Fibroblast of villous mesenchyme (primary cell): ENCODE results near the gene HDAC10. TPM values are rescaled to one million over a fixed set of nuclear protein-coding genes. Genes with fewer than 3 reads are reported as not detected.

Source experiments
- DNase-seq: peaks from one replicate; pipeline ENCODE4 v3.0.0-alpha.2; 2010; ENCODE audit warnings: low read depth
- H3K4me3 ChIP-seq: 2 replicates; pipeline ENCODE4 v1.5.1; 2011; ENCODE audit warnings: low read depth, mild to moderate bottlenecking, low read length
- total RNA-seq: library from RNA; depleted of rRNA; stranded (reverse); fragments of >200 nt; gene quantifications from 2 replicates; pipeline ENCODE4 v1.2.3, GENCODE V29; 2012
- TF ChIP-seq, protein P1 (sequence below): IDR thresholded peaks from 2 replicates; pipeline ENCODE4 v1.5.1; 2012; ENCODE audit warnings: low read depth, mild to moderate bottlenecking, low read length; ENCODE audit not compliant: insufficient read depth

The HDAC10 gene
- total RNA-seq, 1 donor = 19.4 TPM

DNA sequence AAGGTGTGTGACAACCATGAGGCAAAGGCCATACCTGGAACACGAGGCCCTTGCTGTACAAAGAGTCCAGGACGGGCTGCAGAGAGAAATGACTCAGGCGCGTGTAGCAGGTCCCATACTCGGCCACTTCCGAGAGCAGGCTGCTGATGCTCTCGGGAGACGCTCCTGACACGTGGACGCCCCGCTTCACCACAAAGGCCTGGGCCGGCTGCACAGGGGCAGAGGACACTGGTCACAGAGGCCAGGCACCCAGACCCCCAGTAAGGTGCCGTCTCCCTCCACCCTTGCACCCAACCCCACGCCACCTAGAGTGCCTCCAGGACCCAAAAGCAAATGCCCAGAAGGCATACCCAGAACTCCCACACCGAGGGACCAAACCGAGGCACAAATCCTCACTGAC, 21.7 kb downstream of the HDAC10 start:
- TF ChIP-seq, protein P1, sequence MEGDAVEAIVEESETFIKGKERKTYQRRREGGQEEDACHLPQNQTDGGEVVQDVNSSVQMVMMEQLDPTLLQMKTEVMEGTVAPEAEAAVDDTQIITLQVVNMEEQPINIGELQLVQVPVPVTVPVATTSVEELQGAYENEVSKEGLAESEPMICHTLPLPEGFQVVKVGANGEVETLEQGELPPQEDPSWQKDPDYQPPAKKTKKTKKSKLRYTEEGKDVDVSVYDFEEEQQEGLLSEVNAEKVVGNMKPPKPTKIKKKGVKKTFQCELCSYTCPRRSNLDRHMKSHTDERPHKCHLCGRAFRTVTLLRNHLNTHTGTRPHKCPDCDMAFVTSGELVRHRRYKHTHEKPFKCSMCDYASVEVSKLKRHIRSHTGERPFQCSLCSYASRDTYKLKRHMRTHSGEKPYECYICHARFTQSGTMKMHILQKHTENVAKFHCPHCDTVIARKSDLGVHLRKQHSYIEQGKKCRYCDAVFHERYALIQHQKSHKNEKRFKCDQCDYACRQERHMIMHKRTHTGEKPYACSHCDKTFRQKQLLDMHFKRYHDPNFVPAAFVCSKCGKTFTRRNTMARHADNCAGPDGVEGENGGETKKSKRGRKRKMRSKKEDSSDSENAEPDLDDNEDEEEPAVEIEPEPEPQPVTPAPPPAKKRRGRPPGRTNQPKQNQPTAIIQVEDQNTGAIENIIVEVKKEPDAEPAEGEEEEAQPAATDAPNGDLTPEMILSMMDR = no peak
- no peak overlapping the region for H3K4me3 ChIP-seq
- no peak for DNase-seq

DNA sequence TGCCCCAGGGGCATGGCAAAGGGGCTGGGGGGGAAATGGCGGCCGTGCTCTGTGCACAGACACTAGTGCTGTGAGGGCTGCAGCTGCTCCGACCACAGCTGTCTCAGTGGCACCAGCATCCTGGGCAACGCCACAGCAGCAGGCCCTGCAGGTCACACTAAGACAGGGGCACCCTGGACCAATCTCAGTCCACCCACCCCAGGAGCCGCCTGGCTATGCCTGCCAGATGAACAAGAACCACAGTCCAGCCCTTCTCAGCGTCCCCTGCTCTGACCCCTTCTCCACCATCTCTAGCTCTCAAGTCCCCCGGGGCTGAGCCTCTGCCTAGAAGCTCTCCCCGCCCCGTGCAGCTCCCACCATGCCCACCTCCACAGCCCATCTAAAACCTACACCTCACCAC, 22.7 kb downstream of the HDAC10 start:
- DNase-seq = no peak
- H3K4me3 ChIP-seq = no peak overlapping the region
- TF ChIP-seq, protein P1 = no peak

DNA sequence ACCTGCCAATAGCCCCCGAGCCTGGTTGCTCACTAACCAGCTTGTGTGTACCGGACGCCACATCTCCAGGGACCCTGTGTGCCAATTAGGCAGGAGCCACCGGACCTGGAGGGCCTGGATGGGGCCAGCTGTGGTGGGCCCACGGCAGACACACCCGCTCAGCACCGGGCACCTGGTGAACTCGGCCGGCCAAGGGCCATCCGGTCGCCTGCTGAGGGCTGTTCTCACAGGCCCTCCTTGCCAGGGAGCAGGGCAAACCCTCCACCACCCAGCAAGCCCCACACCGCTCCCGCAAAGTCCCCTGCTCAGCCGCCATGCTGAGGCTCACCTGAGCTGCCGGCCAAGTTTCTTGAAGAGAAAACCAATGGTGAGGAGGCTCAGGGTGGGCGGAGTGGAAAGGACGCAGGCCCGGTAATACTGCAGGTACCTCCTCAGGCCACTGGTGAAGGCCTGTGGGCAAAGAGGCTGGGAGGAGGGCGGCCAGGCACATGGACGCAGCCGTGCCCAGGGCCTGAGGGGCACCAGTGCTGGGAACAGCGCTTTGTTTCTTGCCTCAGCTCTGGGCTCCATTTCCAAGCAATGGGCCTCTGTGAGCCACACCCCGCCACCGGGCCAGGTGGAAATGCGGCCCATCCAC, 23.4 kb downstream of the HDAC10 start:
- no peak for DNase-seq

DNA sequence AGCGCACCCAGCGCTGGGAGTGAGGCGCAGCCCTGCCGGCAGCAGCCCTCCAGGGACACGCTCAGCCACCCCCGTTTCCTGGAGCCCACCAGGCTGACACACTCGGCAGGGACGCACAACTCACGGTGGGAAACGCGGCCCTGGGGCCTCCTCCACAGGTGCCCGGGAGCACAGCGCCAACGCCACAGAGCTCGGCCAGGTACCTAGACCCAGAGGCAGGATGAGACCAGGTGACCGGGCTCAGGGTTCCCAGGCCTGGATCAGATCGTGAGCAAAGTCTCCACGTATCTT, 24.2 kb downstream of the HDAC10 start:
- H3K4me3 ChIP-seq = no peak overlapping the region
- no peak for DNase-seq
- TF ChIP-seq, protein P1 = no peak

More for the DNA sequence above, 23.4 kb downstream of the HDAC10 start:
- TF ChIP-seq, protein P1 = no peak
- H3K4me3 ChIP-seq = no peak overlapping the region

DNA sequence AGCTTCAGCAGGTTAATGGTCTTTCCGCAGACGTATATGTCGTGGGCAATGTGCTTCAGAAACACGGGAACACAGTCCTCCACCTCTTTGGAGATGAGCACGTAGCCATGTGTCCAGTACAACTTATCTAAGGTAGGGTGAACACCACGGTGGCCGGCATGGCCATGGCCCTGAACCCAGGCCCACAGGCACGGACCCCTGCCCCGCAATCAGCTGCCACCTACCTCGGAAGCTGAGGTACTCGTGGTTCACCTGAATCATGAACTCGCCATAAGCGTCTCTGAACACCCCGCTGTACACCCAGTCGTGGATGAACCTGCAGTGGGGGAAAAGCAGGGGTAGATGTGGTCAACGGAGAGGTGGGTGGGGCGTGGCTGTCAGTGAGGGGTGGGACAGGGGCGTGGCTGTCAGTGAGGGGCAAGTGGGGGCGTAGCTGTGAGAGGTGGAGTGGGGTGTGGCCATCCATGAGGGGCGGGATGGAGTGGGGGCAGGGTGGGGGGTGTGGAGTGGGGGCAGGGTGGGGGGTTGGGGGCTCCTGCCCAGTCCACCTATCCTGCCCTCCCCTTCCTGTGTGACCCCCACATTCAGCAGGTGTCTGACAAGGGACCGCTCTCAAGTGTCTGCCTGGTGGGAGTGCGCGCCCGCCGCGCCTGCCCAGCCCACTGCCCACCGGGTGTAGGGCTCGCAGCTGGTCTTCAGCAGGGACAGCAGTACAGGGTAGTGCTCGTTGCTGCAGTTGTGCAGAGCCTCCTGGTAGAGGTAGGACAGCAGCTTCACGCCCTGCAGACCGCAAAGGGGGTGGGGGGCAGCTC, 24.8 kb downstream of the HDAC10 start:
- TF ChIP-seq, protein P1 = no peak
- no peak overlapping the region for H3K4me3 ChIP-seq
- no peak for DNase-seq

DNA sequence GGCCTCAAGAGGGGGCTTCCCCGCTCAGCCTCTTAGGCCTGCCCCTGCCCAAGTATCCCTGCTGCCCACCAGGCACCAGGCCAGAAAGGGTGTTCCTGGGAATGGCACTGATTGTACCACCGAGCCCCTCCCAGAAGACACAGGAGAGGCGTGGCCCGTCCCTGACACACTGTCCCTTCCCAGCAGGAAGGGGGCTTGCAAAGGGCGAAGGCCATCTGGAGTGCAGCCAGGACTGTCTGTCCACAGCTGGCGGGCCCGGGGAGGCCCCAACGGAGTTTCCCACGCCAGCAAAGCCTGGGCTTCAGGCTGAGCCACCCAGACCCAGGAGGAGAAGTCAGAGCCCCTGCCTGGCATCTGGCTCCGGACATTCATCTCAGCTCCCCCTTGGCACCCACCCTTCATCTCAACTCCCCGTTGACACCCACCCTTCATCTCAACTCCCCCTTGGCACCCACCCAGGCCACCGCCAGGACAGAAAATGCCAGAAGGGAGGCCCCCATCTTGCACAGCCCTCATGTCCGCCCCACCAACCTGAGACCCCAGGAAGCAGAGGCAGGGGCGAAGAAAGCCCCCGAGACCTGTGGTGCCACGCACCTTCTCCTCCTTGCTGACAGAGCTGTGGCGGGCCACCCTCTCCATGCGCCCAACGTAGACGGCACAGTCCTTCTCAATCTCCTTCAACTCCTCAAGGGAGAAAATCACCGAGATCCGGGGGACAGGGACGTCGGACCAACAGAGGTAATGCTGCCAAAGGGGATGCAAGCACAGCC, 25.7 kb downstream of the HDAC10 start:
- no peak overlapping the region for H3K4me3 ChIP-seq
- TF ChIP-seq, protein P1 = no peak
- DNase-seq = no peak
